NCI-H1417 (cell line): ENCODE results near the gene ING3.
"Not testable (repeated sequence)": the region's sequence is repeated elsewhere in the genome, so short reads cannot be mapped to it uniquely, and the experiment has no call there.

Experiments used
- DNase-seq, 3 experiments: peaks; one replicate each; lab custom pipeline; 2025; lab: John Stamatoyannopoulos, UW

The ING3 gene

GRCh38 chr7:120949998-120950538, 509 bp upstream of the ING3 start:
- DNase-seq: peak in 2 of 3 experiments; percentile 42 to 81

- DNase-seq: no peak
These were observed 727 bp downstream of the ING3 start for GRCh38 chr7:120951309-120951699.

GRCh38 chr7:120951826-120952225, 1.2 kb downstream of the ING3 start:
- peak in 1 of 3 experiments; percentile 40 for DNase-seq

- no peak for DNase-seq
These were observed 5.1 kb downstream of the ING3 start for GRCh38 chr7:120955577-120956149.

GRCh38 chr7:120959929-120960484, 9.4 kb downstream of the ING3 start:
- DNase-seq: no peak

- no peak for DNase-seq
These were observed 10.1 kb downstream of the ING3 start for GRCh38 chr7:120960714-120961113.

GRCh38 chr7:120961638-120962173, 11.1 kb downstream of the ING3 start:
- no peak for DNase-seq

GRCh38 chr7:120964088-120964487, 13.5 kb downstream of the ING3 start:
- no peak for DNase-seq

- peak in 2 of 3 experiments; percentile 22 to 77 for DNase-seq
These were observed 16.4 kb downstream of the ING3 start for GRCh38 chr7:120966961-120967360.

GRCh38 chr7:120973849-120974248, 23.3 kb downstream of the ING3 start:
- no peak for DNase-seq

GRCh38 chr7:120979765-120980499, 29.4 kb downstream of the ING3 start:
- DNase-seq: no peak

- DNase-seq: no peak
These were observed 30.5 kb downstream of the ING3 start for GRCh38 chr7:120981117-120981516.

- DNase-seq: no peak
These were observed 31.5 kb downstream of the ING3 start for GRCh38 chr7:120981888-120982615.

- not testable (repeated sequence) for DNase-seq
These were observed 33.0 kb downstream of the ING3 start for GRCh38 chr7:120983592-120983991.

- DNase-seq: no peak
These were observed 33.8 kb downstream of the ING3 start for GRCh38 chr7:120984406-120984805.

- DNase-seq: no peak
These were observed 34.7 kb downstream of the ING3 start for GRCh38 chr7:120985130-120985758.

GRCh38 chr7:120985839-120986238, 35.3 kb downstream of the ING3 start:
- no peak for DNase-seq

- no peak for DNase-seq
These were observed 36.1 kb downstream of the ING3 start for GRCh38 chr7:120986650-120987049.

GRCh38 chr7:120987280-120987679, 36.7 kb downstream of the ING3 start:
- no peak for DNase-seq

GRCh38 chr7:120987683-120988590, 37.4 kb downstream of the ING3 start:
- DNase-seq: peak; percentile 79 to 91 (median 85)
